ENCODE results near the gene BIRC2. TPM values are rescaled to one million over a fixed set of nuclear protein-coding genes. Genes with fewer than 3 reads are reported as not detected.

Gene BIRC2
- total RNA-seq, 1 donor from 2014 or later = 46.9 TPM

DNA sequence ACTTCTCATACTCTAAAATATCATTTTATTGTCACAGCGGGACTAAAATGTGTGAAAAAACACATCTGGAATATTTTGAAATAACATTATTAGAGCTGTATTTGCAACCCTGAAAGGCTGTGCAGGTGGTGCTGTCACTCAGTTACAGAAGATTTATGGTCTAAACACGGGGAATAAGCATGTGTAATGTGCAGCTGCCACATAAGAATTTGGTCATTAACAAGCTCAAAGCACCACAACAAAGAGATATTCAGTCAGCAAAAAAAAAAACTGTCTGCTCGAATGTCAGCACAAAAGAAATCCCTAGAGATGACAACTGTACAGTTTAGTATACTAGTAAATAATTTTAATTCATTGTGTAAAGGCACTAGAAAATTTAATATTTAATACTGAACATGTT, 74.2 kb downstream of the BIRC2 start:
- peaks cover 24% of the 10 kb centered on the region for H3K36me3 Mint-ChIP-seq
- no peaks in the 10 kb centered on the region for H3K27me3 Mint-ChIP-seq
- H3K27ac Mint-ChIP-seq = no peak overlapping the region

DNA sequence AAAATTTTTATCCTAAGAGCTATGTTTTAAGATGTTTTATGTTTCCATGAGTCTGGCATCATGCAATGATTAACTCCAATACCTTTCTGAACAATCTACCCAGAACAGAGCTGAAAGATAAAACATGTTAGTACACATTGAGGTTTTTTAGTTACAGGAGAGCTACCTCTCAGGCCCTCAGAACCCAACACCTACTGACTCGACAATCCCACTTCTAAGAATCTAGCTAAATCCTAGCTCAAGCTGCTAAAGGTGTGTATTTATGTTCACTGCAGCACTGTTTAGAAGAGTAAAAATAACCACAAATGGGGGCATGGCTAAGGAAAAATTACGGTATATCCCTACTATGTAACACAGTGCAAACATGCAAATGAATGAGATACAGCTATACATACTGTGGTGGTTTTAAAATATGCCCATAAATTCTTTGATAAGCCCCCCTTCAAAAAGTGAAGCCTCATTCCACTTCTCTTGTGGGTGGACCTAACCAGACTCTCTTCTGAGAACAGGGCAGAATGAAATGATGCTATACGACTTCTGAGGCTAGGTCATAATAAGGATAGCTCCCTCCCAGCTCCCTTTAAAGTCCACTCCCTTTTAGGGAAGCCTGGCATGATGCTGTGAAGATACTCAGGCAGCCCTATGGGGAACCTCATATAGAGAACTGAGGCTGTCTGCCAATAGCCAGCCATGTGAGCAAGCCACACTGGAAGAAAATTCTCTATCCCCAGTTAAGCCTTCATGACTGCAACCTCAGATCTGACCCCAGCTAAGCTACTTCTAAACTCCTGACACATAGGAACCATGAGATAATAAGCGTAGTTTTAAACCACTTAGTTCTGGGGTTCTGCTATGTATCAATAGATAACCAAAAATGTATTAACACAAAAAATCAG, 76.1 kb downstream of the BIRC2 start:
- H3K27me3 Mint-ChIP-seq = no peaks in the 10 kb centered on the region
- TF ChIP-seq, protein P1, sequence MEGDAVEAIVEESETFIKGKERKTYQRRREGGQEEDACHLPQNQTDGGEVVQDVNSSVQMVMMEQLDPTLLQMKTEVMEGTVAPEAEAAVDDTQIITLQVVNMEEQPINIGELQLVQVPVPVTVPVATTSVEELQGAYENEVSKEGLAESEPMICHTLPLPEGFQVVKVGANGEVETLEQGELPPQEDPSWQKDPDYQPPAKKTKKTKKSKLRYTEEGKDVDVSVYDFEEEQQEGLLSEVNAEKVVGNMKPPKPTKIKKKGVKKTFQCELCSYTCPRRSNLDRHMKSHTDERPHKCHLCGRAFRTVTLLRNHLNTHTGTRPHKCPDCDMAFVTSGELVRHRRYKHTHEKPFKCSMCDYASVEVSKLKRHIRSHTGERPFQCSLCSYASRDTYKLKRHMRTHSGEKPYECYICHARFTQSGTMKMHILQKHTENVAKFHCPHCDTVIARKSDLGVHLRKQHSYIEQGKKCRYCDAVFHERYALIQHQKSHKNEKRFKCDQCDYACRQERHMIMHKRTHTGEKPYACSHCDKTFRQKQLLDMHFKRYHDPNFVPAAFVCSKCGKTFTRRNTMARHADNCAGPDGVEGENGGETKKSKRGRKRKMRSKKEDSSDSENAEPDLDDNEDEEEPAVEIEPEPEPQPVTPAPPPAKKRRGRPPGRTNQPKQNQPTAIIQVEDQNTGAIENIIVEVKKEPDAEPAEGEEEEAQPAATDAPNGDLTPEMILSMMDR (conservative IDR thresholded peaks at IDR 0.05) = no peak
- no peak overlapping the region for H3K27ac Mint-ChIP-seq
- peaks cover 37% of the 10 kb centered on the region for H3K4me1 Mint-ChIP-seq (ENCODE audit: unreplicated experiment)
- DNase-seq (ENCODE audit: extremely low spot score, unreplicated experiment) = no peak
- peaks cover 7% of the 10 kb centered on the region for H3K9me3 Mint-ChIP-seq
- H3K36me3 Mint-ChIP-seq = peaks cover 16% of the 10 kb centered on the region
- H3K4me3 Mint-ChIP-seq = no peak overlapping the region

More for the DNA sequence above, 74.2 kb downstream of the BIRC2 start:
- Mint-ChIP-seq H3K4me1 (ENCODE audit: unreplicated experiment) (peaks cover 32% of the 10 kb centered on the region), H3K9me3 (peaks cover 15% of the 10 kb centered on the region), H3K4me3 (no peak overlapping the region)
- DNase-seq (ENCODE audit: extremely low spot score, unreplicated experiment) = no peak
- TF ChIP-seq, protein P1 (conservative IDR thresholded peaks at IDR 0.05) = no peak

GRCh38 chr11:102423936-102424335, 76.9 kb downstream of the BIRC2 start:
- DNase-seq (ENCODE audit: extremely low spot score, unreplicated experiment) = no peak
- H3K27ac Mint-ChIP-seq = no peak overlapping the region
- TF ChIP-seq, protein P1 (conservative IDR thresholded peaks at IDR 0.05) = no peak
- peaks cover 2% of the 10 kb centered on the region for H3K9me3 Mint-ChIP-seq
- H3K36me3 Mint-ChIP-seq = peaks cover 10% of the 10 kb centered on the region
- H3K4me3 Mint-ChIP-seq = no peak overlapping the region
- H3K27me3 Mint-ChIP-seq = no peaks in the 10 kb centered on the region
- peaks cover 41% of the 10 kb centered on the region for H3K4me1 Mint-ChIP-seq (ENCODE audit: unreplicated experiment)

- no peak for DNase-seq (ENCODE audit: extremely low spot score, unreplicated experiment)
- Mint-ChIP-seq H3K27me3 (no peaks in the 10 kb centered on the region), H3K4me1 (ENCODE audit: unreplicated experiment) (peaks cover 52% of the 10 kb centered on the region), H3K27ac (no peak overlapping the region), H3K9me3 (no peaks in the 10 kb centered on the region), H3K36me3 (peaks cover 11% of the 10 kb centered on the region), H3K4me3 (no peak overlapping the region)
- TF ChIP-seq, protein P1 (conservative IDR thresholded peaks at IDR 0.05) = no peak
These were observed 79.0 kb downstream of the BIRC2 start for GRCh38 chr11:102426000-102426399.

DNA sequence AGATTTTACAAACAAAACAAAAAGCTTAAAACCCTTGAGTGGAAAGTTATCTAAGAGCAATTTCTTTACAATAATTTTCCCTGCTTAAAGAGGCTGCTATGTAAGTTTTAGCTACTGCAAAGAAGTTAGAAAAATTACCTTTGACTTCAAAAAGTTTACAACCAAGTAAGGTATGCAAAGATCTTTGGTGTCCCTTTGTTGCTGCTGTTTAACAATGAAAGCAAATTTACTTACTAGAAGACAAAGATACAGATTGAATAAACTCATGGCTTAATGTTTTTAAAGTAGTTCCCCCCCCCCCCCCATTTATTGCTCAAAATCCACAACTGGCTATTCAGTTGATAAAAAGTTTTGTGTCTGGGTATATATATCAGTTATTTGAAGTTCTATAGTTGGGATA, 79.6 kb downstream of the BIRC2 start:
- Mint-ChIP-seq H3K27me3 (no peaks in the 10 kb centered on the region), H3K4me3 (no peak overlapping the region), H3K36me3 (peaks cover 11% of the 10 kb centered on the region), H3K4me1 (ENCODE audit: unreplicated experiment) (peaks cover 47% of the 10 kb centered on the region), H3K9me3 (no peaks in the 10 kb centered on the region), H3K27ac (no peak overlapping the region)
- TF ChIP-seq, protein P1 (conservative IDR thresholded peaks at IDR 0.05) = no peak
- no peak for DNase-seq (ENCODE audit: extremely low spot score, unreplicated experiment)

All from type B pancreatic cell (in vitro differentiated cells).